ENCODE data around the gene IER5.

DNA sequence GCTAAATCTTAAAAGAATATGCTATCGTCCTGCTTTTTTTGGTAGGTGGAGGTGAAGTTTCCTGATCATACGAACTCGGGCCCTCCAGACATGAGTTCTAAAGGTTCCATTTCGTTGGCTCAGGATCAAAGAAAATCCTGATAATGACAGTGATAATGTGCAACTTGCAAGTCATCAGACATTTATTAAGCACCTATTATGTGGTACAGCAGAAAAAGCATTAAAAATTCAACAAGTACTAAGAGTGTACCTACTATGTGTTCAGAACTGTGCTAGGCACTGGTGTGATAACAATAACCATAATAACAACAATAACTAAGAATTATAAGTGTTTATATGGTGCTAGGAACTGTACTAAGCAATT is 3.9 kb upstream of the IER5 start:
- TF ChIP-seq EZH2 (IDR thresholded peaks at IDR 0.05) (no peak), POLR2AphosphoS5 (IDR thresholded peaks at IDR 0.05; ENCODE audit: borderline replicate concordance, low read depth, low read length) (no peak)
